HG02981 (cell line): ENCODE data around the gene GNAI2.

Experiments used
- ATAC-seq: cut with Tn5 transposase; IDR thresholded peaks from one replicate; pipeline ENCODE4 v1.9.1; 2021; ENCODE audit warnings: mild to moderate bottlenecking, moderate library complexity; ENCODE audit not compliant: unreplicated experiment

GNAI2 gene

GRCh38 chr3:50235716-50236483, at the start of gene GNAI2:
Gene GNAI2, plus strand, starts transcription at chr3:50236204. Its CDS starts 132 bp downstream, at chr3:50236336.
- peak; percentile 94 for ATAC-seq

DNA sequence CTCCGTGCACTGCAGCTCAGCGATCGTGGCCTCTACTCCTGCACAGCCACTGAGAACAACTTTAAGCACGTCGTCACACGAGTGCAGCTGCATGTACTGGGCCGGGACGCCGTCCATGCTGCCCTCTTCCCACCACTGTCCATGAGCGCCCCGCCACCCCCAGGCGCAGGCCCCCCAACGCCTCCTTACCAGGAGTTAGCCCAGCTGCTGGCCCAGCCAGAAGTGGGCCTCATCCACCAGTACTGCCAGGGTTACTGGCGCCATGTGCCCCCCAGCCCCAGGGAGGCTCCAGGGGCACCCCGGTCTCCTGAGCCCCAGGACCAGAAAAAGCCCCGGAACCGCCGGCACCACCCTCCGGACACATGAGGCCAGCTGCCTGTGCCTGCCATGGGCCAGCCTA, 48.3 kb upstream of the GNAI2 start:
- no peak for ATAC-seq

GRCh38 chr3:50189274-50189673, 46.7 kb upstream of the GNAI2 start:
- ATAC-seq, result no peak

- no peak for ATAC-seq
These were observed 46.0 kb upstream of the GNAI2 start for GRCh38 chr3:50189989-50190388.

- ATAC-seq, result no peak
These were observed 44.9 kb upstream of the GNAI2 start, which contains the start of gene GNAT1 for GRCh38 chr3:50190936-50191660. Gene GNAT1, plus strand, starts transcription at chr3:50191610. Its CDS starts 116 bp downstream, at chr3:50191726.

- no peak for ATAC-seq
These were observed 43.9 kb upstream of the GNAI2 start for GRCh38 chr3:50192124-50192523.

GRCh38 chr3:50192689-50193141, 43.3 kb upstream of the GNAI2 start:
- ATAC-seq, result no peak

DNA sequence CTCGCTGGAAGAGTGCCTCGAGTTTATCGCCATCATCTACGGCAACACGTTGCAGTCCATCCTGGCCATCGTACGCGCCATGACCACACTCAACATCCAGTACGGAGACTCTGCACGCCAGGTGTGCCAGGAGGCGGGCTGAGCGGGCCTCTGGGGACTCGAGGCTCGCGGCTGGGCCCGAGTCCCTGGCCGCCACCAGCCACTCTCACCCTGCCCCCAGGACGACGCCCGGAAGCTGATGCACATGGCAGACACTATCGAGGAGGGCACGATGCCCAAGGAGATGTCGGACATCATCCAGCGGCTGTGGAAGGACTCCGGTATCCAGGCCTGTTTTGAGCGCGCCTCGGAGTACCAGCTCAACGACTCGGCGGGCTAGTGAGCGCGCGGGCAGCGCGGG, 42.7 kb upstream of the GNAI2 start:
- no peak for ATAC-seq

DNA sequence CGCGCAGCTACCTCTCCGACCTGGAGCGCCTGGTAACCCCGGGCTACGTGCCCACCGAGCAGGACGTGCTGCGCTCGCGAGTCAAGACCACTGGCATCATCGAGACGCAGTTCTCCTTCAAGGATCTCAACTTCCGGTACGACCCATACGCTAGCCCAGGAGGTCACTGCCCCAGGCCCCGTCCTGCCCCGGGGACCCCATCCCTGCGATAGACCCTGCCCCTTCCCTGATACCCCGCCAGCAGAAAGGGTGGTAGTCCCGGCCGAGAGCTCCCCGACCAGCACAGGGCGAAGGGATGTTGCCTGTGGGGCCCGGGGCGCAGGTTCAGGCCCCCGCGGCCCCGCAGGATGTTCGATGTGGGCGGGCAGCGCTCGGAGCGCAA, 42.3 kb upstream of the GNAI2 start:
- ATAC-seq, result no peak

DNA sequence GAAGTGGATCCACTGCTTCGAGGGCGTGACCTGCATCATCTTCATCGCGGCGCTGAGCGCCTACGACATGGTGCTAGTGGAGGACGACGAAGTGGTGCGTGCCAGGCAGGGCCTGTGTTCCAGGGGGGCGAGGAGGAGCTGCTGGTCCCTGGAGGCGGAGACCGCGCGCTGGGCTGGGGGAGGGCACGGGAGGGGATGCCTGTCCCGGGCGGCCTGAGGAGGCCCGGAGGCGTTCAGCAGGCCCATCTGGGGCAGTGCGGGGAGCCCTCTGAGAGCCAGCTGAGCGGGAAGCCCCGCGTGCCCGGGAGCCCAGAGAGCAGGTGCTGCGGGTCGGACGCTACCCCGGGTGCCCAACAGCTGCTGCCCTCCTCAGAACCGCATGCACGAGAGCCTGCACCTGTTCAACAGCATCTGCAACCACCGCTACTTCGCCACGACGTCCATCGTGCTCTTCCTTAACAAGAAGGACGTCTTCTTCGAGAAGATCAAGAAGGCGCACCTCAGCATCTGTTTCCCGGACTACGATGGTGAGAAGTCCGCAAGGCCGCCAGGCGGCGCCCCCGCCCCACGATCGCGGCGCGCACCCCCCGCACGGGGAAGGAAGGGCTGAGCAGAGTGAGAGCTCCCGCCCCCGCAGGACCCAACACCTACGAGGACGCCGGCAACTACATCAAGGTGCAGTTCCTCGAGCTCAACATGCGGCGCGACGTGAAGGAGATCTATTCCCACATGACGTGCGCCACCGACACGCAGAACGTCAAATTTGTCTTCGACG, 41.7 kb upstream of the GNAI2 start:
- ATAC-seq, result no peak

DNA sequence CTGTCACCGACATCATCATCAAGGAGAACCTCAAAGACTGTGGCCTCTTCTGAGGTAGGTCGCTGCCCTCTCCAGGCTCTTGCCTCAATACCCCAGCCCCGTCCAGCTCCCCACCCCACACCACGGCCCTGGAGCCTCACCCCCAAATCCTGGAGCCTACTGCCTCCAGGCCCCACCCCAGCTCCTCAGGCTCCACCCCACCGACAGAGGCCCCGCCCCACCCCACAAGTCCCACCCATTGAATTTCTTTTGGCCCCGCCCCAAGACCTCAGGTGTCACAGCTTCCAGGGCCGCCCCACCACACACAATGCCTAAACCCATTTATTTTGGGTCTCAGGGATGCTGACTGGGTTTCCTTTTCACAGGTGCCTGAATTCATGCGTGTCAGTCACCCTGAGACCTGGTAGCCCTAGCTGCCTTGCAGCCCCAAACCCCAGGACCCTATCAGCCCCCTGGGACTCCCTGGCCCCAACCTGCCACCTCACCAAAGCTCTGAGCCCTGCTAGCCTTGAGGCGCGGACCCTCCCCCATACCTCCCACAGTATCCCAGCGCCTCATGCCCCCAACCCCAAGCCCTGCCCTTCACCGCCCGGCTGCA, 41.0 kb upstream of the GNAI2 start:
- ATAC-seq, result no peak

GRCh38 chr3:50195501-50196252, 40.3 kb upstream of the GNAI2 start:
- ATAC-seq, result no peak

GRCh38 chr3:50196253-50196801, 39.7 kb upstream of the GNAI2 start:
- no peak for ATAC-seq

GRCh38 chr3:50201573-50202315, 34.3 kb upstream of the GNAI2 start:
- ATAC-seq, result no peak

- ATAC-seq, result no peak
These were observed 33.5 kb upstream of the GNAI2 start for GRCh38 chr3:50202353-50203112.

DNA sequence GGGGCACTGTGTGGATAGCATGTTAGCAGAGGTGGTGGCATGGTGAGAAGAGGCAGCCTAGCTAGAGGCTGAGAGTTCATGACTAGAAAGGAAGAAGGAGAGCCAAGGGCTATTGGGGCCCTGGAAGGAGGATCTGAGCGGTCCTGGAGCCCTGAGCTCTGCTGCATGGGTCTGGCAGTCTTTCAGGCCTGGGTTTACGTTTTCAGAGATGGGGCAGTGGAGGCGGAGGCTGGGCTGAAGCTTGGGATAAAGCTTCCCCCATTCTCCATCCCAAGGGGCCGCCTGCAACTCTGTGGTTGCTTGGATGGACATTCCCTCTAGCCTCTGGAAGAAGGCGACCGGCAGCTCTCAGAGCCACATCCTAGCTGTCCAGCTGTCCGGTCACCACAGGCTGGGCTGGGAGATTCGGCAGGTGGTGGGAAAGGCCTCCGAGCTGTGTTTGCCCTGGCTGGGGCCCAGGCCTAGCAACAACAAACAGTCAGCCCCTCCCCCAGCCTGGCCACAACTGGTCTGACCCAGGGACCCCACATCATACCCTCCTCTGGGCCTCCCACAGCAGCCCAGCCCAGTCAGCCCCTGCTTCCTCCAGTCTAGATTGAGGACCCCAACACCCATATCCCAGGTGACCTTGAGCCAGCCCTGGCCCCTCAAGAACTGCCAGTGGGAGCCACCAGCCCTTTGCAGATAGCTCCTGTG, 32.7 kb upstream of the GNAI2 start:
- ATAC-seq, result no peak

DNA sequence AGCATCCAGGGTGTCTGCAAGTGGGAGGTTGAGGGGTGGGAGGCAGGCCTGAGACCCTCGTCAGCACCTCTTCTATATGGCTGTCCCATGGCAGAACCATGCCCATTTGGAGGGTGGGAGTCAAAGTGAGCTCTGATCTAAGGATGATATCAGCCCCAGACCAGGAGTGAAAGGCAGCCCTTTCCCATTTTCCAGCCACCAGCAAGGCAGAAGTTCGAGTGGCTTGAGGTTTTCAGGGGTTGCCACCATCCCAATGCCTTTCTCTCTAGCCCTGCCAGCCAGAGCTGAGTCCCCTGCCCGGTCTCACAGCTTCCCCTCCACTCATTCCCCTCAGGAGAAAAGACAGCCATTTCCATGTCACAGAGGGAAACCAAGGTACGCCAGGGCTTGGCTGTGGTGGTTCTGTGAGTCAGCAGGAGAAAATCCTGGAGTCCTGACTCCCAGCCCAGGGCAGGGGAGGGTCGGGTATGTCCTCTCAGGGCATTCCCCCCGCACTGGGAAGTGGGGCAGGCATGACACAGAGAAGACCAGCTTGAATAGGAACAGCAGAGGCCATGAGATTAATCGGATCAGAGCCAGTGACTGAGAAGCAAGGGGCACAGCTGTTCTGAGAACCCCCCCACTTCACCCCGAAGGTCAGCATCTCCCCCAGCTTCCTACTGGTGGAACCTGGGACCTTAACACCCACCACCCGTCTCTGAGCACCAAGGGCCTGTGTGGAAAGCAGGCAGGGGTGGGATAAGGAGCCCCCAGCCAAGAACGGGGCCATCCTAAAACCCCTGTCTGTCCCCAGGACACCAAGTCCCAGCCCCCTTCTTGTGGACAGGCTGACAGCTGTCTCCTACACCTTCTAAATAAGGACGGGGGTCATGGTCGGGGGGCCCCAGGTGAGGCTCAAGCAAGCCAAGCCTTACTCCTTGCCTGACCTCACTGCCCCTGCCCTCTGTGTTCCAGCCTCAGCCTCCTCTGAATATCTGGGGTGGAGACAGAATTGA, 31.9 kb upstream of the GNAI2 start:
- ATAC-seq, result no peak
